IMR-90 (cell line): ENCODE results near the gene OPN1MW2. TPM values are rescaled to one million over a fixed set of nuclear protein-coding genes. Genes with fewer than 3 reads are reported as not detected.
"Not testable (repeated sequence)": the region's sequence is repeated elsewhere in the genome, so short reads cannot be mapped to it uniquely, and the experiment has no call there.

Experiments
- ATAC-seq: fragments of 200-7000 bp; cut with Tn5 transposase; 2 replicates; pipeline ENCODE4 v1.9.1; 2020; ENCODE audit warnings: low read depth, mild to moderate bottlenecking, moderate library complexity
- BruUV-seq: library from RNA; stranded (reverse); fragments of 400-500 nt; replicated peaks from 2 replicates; lab custom pipeline; 2021; lab: Mats Ljungman, UMichigan
- CTCF ChIA-PET: fragments of 300-600 bp; formaldehyde crosslinking; extraction: SDS; loops from one replicate; lab custom pipeline; 2021; ENCODE audit warnings: antibody characterized with exemption; lab: Yijun Ruan, JAX
- POLR2A ChIA-PET: fragments of 300-600 bp; sonication (Branson Sonifier 250); formaldehyde crosslinking; loops from one replicate; lab custom pipeline; 2022; ENCODE audit warnings: antibody characterized with exemption; ENCODE audit not compliant: unreplicated experiment; lab: Charles Lee
- DNase-seq: peaks from one replicate; pipeline ENCODE4 v3.0.0; 2013
- H2AFZ ChIP-seq: replicated peaks from 2 replicates; pipeline ENCODE3; 2013; ENCODE audit warnings: low read length, mild to moderate bottlenecking; ENCODE audit not compliant: poor library complexity
- H2AK5ac ChIP-seq: 2 replicates; pipeline ENCODE4 v1.6.1; 2013; ENCODE audit warnings: low read depth, low read length, inconsistent platforms
- H2AK9ac ChIP-seq: replicated peaks from 2 replicates; pipeline ENCODE3; 2013; ENCODE audit warnings: mild to moderate bottlenecking, low read depth, low read length, moderate library complexity; ENCODE audit not compliant: poor library complexity
- H2BK120ac ChIP-seq: 2 replicates; pipeline ENCODE4 v1.6.1; 2013; ENCODE audit warnings: low read depth, low read length, inconsistent platforms
- H2BK15ac ChIP-seq: 3 replicates; pipeline ENCODE4 v1.6.1; 2013; ENCODE audit warnings: low read depth, low read length, inconsistent platforms
- H2BK20ac ChIP-seq: 2 replicates; pipeline ENCODE4 v1.6.1; 2013; ENCODE audit warnings: low read depth, mild to moderate bottlenecking, inconsistent platforms, low read length, moderate library complexity
- H2BK5ac ChIP-seq: 2 replicates; pipeline ENCODE4 v1.6.1; 2013; ENCODE audit warnings: mild to moderate bottlenecking, low read depth, low read length, inconsistent platforms; ENCODE audit not compliant: poor library complexity, severe bottlenecking
- H3K14ac ChIP-seq: replicated peaks from 2 replicates; pipeline ENCODE4 v1.6.1; 2013; ENCODE audit warnings: low read depth, low read length, inconsistent platforms
- H3K18ac ChIP-seq: 2 replicates; pipeline ENCODE4 v1.6.1; 2013; ENCODE audit warnings: low read depth, low read length, control low read depth
- H3K23ac ChIP-seq: 2 replicates; pipeline ENCODE4 v1.6.1; 2013; ENCODE audit warnings: low read depth, low read length, inconsistent platforms
- H3K27ac ChIP-seq: 2 replicates; pipeline ENCODE4 v1.5.1; 2013; ENCODE audit warnings: mild to moderate bottlenecking, control low read depth, low read length; ENCODE audit not compliant: insufficient read depth
- H3K27me3 ChIP-seq: 2 replicates; pipeline ENCODE4 v1.6.1; 2013; ENCODE audit warnings: low read length; ENCODE audit not compliant: control insufficient read depth, insufficient read depth
- H3K36me3 ChIP-seq: 2 replicates; pipeline ENCODE4 v1.6.1; 2013; ENCODE audit warnings: low read length, mixed read lengths; ENCODE audit not compliant: control insufficient read depth, insufficient read depth
- H3K4ac ChIP-seq: 2 replicates; pipeline ENCODE4 v1.6.1; 2013; ENCODE audit warnings: low read depth, low read length, inconsistent platforms
- H3K4me1 ChIP-seq: 2 replicates; pipeline ENCODE4 v1.6.1; 2013; ENCODE audit warnings: low read length, mixed read lengths; ENCODE audit not compliant: control insufficient read depth, insufficient read depth
- H3K4me2 ChIP-seq: 2 replicates; pipeline ENCODE4 v1.6.1; 2013; ENCODE audit warnings: low read depth, mild to moderate bottlenecking, control low read depth, low read length, moderate library complexity
- H3K4me3 ChIP-seq: 2 replicates; pipeline ENCODE4 v1.5.1; 2013; ENCODE audit warnings: low read depth, mild to moderate bottlenecking, control low read depth, low read length, moderate library complexity; ENCODE audit not compliant: insufficient read depth
- H3K56ac ChIP-seq: 2 replicates; pipeline ENCODE4 v1.6.1; 2013; ENCODE audit warnings: low read length, inconsistent platforms; ENCODE audit not compliant: insufficient read depth; ENCODE audit errors: extremely low read depth
- H3K79me1 ChIP-seq, 2 experiments: 2 replicates each; pipeline ENCODE4 v1.6.1; 2013; ENCODE audit warnings: low read length in 2 of 2, inconsistent platforms in 1 of 2, low read depth in 1 of 2
- H3K9ac ChIP-seq: 2 replicates; pipeline ENCODE4 v1.6.1; 2013; ENCODE audit warnings: low read depth, low read length, control low read depth
- H3K9me1 ChIP-seq: 2 replicates; pipeline ENCODE4 v1.6.1; 2013; ENCODE audit warnings: low read length, inconsistent platforms; ENCODE audit not compliant: insufficient read depth
- H3K9me3 ChIP-seq: 2 replicates; pipeline ENCODE4 v1.6.1; 2013; ENCODE audit warnings: low read length; ENCODE audit not compliant: control insufficient read depth, insufficient read depth
- H4K20me1 ChIP-seq: 2 replicates; pipeline ENCODE4 v1.6.1; 2013; ENCODE audit warnings: low read length, inconsistent platforms; ENCODE audit not compliant: insufficient read depth
- H4K5ac ChIP-seq: 2 replicates; pipeline ENCODE4 v1.6.1; 2013; ENCODE audit warnings: mild to moderate bottlenecking, low read depth, low read length, control low read depth
- H4K8ac ChIP-seq, 2 experiments: 2 replicates each; pipeline ENCODE4 v1.6.1; 2013; ENCODE audit warnings: low read depth in 2 of 2, low read length in 2 of 2, control low read depth in 1 of 2, inconsistent platforms in 1 of 2
- H4K91ac ChIP-seq: 2 replicates; pipeline ENCODE4 v1.6.1; 2013; ENCODE audit warnings: low read depth, low read length, inconsistent platforms; ENCODE audit not compliant: insufficient read depth
- WGBS, 2 experiments: methylation state at CpG; one replicate each; pipeline versions ENCODE4 v1.1.5 to v1.1.7; 2013; ENCODE audit warnings: missing lambda C conversion rate in 2 of 2; ENCODE audit not compliant: insufficient read length in 1 of 2; ENCODE audit errors: extremely low coverage in 2 of 2; 5-methylcytosine and 5-hydroxymethylcytosine counted together
- dilution Hi-C: fragments of 300-500 bp; cut with HindIII; formaldehyde crosslinking; loops from one replicate; pipeline ENCODE4 v1.14.3; 2018; ENCODE audit warnings: low sequenced_read_pairs; ENCODE audit not compliant: unreplicated experiment
- in situ Hi-C: fragments of 300-500 bp; cut with MboI; formaldehyde crosslinking; loops from 3 replicates; pipeline ENCODE4 v1.14.3; 2019; ENCODE audit warnings: low sequenced_read_pairs, inconsistent platforms, mixed read lengths
- intact Hi-C: fragments of 100-400 bp; cut with micrococcal nuclease; formaldehyde crosslinking; loops from 2 replicates; pipeline ENCODE4 v1.10.0; 2022
- polyA plus RNA-seq, 3 experiments: library from polyadenylated mRNA; depleted of rRNA; stranded (reverse); fragments of >200 nt; gene quantifications; 2 replicates each; pipeline ENCODE4 v1.2.3, GENCODE V29; 2012; ENCODE audit warnings: low replicate concordance in 1 of 3
- total RNA-seq: library from RNA; depleted of rRNA; stranded (reverse); fragments of >200 nt; gene quantifications from 2 replicates; pipeline ENCODE4 v1.2.3, GENCODE V29; 2012

Gene OPN1MW2
- total and polyA plus RNA-seq, 2 of the 4 experiments (the other 2 are of a cell fraction): not detected

DNA sequence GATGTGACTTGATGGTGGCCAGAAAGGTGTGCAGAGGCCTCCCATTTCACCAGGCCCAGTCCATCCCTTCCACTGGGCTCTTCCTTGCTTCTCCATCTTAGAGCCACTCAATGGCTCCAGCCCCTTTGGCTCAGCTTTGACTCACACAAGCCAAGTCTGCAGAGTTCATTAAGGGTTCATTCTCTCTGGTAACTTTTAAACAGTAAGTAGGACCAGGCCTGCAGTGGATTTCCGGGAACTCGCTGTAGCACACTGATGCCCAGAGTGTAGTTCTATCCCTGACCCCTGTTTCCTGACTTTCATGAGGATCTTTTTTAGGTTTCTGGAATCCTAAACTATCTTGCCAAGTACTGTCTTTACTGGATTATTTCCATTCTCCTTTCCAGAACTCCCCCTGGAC, 25.2 kb upstream of the OPN1MW2 start:
- H3K56ac ChIP-seq, H3K14ac ChIP-seq, dilution Hi-C loops, intact Hi-C loops, H3K9me1 ChIP-seq, H2BK15ac ChIP-seq, H3K23ac ChIP-seq, H2AK5ac ChIP-seq, H3K18ac ChIP-seq, DNase-seq, H3K4me2 ChIP-seq, H3K4me3 ChIP-seq, H3K27me3 ChIP-seq, in situ Hi-C loops, POLR2A ChIA-PET, H3K36me3 ChIP-seq, BruUV-seq, CTCF ChIA-PET, H2AK9ac ChIP-seq, H2BK20ac ChIP-seq, H3K9me3 ChIP-seq, H3K27ac ChIP-seq, H2AFZ ChIP-seq, H3K9ac ChIP-seq, H2BK5ac ChIP-seq, H4K20me1 ChIP-seq, H3K79me1 ChIP-seq, H3K4me1 ChIP-seq, H4K91ac ChIP-seq, ATAC-seq, H4K5ac ChIP-seq, H3K4ac ChIP-seq, H2BK120ac ChIP-seq, H4K8ac ChIP-seq: not testable (repeated sequence)
- WGBS, 2 experiments: no CpG with 5 or more reads among the region's 2 CpGs

GRCh38 chrX:154196466-154196865, 23.1 kb upstream of the OPN1MW2 start:
- H3K14ac ChIP-seq, H4K20me1 ChIP-seq, CTCF ChIA-PET, H2BK15ac ChIP-seq, H4K5ac ChIP-seq, DNase-seq, in situ Hi-C loops, ATAC-seq, H3K4me1 ChIP-seq, POLR2A ChIA-PET, H2AK5ac ChIP-seq, H4K8ac ChIP-seq, H2AFZ ChIP-seq, H4K91ac ChIP-seq, H2BK20ac ChIP-seq, H2AK9ac ChIP-seq, BruUV-seq, H3K23ac ChIP-seq, H3K4me3 ChIP-seq, H3K9me1 ChIP-seq, H3K9me3 ChIP-seq, H3K27me3 ChIP-seq, H2BK5ac ChIP-seq, H2BK120ac ChIP-seq, H3K79me1 ChIP-seq, H3K18ac ChIP-seq, H3K36me3 ChIP-seq, dilution Hi-C loops, H3K56ac ChIP-seq, H3K9ac ChIP-seq, H3K4ac ChIP-seq, H3K27ac ChIP-seq, H3K4me2 ChIP-seq, intact Hi-C loops: not testable (repeated sequence)
- no CpG with 5 or more reads among the region's 15 CpGs for WGBS, 2 experiments
